ENCODE data around the gene PDE8A.

The PDE8A gene

GRCh38 chr15:85129881-85130280 is 148.2 kb downstream of the PDE8A start:
- TF ChIP-seq CTCF (IDR thresholded peaks at IDR 0.05; ENCODE audit: control insufficient read depth, insufficient read depth, low read depth, low read length, missing control alignments) = no peak
- DNase-seq (ENCODE audit: low read depth) = no peak
- no peak overlapping the region for H3K4me3 ChIP-seq (ENCODE audit: control insufficient read depth, low read depth, low read length)

DNA sequence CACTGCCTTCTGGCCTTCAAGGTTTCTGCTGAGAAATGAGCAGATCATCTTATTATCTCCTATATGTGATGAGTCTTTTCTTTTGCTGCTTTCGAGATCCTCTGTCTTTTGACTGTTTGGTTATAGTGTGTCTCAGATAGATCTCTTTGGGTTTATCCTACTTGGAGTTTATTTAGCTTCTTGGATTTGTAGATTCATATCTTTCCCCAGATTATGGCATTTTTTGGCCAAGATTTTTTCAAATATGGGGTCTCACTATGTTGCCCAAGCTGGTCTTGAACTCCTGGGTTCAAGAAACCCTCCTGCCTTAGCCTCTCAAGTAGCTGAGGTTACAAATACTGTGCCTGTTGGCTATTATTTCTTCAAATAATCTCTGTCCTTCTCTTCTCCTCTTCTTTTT is 150.3 kb downstream of the PDE8A start:
- no peak overlapping the region for H3K4me3 ChIP-seq (ENCODE audit: control insufficient read depth, low read depth, low read length)
- no peak for DNase-seq (ENCODE audit: low read depth)
- no peak for TF ChIP-seq CTCF (IDR thresholded peaks at IDR 0.05; ENCODE audit: control insufficient read depth, insufficient read depth, low read depth, low read length, missing control alignments)

- no peak for TF ChIP-seq CTCF (IDR thresholded peaks at IDR 0.05; ENCODE audit: control insufficient read depth, insufficient read depth, low read depth, low read length, missing control alignments)
- no peak overlapping the region for H3K4me3 ChIP-seq (ENCODE audit: control insufficient read depth, low read depth, low read length)
- DNase-seq (ENCODE audit: low read depth) = no peak
Measured at GRCh38 chr15:85133709-85134108, 152.1 kb downstream of the PDE8A start.

DNA sequence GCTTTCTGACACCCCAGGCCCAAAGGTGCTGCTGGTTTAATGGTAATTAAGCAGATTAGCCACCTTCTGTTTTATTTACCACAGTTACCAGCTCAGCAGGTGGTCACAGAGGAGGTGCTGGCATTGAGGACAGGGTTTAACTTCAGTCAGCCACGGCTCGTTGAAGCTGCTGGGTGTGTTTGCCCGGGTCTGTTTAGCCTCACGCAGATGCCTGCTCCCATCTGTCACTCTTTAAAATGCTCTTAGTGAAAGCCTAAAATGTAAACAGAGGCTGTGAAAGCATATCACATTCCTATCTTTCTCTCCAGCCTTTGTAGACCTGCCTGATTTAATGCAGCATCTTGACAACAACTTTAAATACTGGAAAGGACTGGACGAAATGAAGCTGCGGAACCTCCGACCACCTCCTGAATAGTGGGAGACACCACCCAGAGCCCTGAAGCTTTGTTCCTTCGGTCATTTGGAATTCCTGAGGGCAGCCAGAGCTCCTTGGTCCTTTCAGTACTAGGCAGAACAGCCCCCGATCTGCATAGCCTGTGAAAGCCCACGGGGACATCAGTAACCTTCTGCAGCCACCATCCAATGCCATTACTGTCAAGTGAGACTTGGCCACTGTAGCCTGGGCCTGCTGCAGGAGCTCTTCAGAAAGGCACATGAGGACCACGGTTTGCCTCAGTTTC is 156.0 kb downstream of the PDE8A start:
- no peak for TF ChIP-seq CTCF (IDR thresholded peaks at IDR 0.05; ENCODE audit: control insufficient read depth, insufficient read depth, low read depth, low read length, missing control alignments)
- H3K4me3 ChIP-seq (ENCODE audit: control insufficient read depth, low read depth, low read length) = no peak overlapping the region
- no peak for DNase-seq (ENCODE audit: low read depth)

- no peak for TF ChIP-seq CTCF (IDR thresholded peaks at IDR 0.05; ENCODE audit: control insufficient read depth, insufficient read depth, low read depth, low read length, missing control alignments)
Measured at GRCh38 chr15:85139391-85139790, 157.7 kb downstream of the PDE8A start.

GRCh38 chr15:85141726-85142125 is 160.1 kb downstream of the PDE8A start:
- DNase-seq (ENCODE audit: low read depth) = no peak
- TF ChIP-seq CTCF (IDR thresholded peaks at IDR 0.05; ENCODE audit: control insufficient read depth, insufficient read depth, low read depth, low read length, missing control alignments) = no peak
- H3K4me3 ChIP-seq (ENCODE audit: control insufficient read depth, low read depth, low read length) = no peak overlapping the region

More at GRCh38 chr15:85139391-85139790, 157.7 kb downstream of the PDE8A start:
- no peak for DNase-seq (ENCODE audit: low read depth)
- no peak overlapping the region for H3K4me3 ChIP-seq (ENCODE audit: control insufficient read depth, low read depth, low read length)

Data from AG09309 (cell line).